ENCODE results near the gene GPR37.

DNA sequence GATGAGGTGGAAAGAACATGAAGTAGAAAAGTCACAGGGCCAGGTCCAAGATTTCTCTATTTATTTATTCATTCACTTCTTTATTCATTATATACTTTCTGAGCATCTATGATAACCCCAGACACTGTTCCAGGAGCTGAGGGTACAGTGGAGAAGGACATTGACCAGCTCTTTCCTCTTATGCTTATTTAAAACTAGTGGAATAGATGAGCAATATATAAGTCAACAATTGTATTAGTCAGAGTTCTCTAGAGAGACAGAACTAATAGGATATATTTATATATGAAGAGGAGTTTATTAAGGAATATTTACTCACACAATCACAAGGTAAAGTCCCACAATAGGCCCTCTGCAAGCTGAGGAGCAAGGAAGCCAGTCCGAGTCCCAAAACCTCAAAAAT is 15.0 kb upstream of the GPR37 start:
- no peak for TF ChIP-seq CTCF (IDR thresholded peaks at IDR 0.05; ENCODE audit: low read length)
- TF ChIP-seq EZH2 (optimal IDR thresholded peaks at IDR 0.05; ENCODE audit: low read depth, low read length): no peak
- no peak for TF ChIP-seq EZH2phosphoT487 (IDR thresholded peaks at IDR 0.05; ENCODE audit: low read length)
